ENCODE results near the gene EML1. TPM values are rescaled to one million over a fixed set of nuclear protein-coding genes. Genes with fewer than 3 reads are reported as not detected.

Gene EML1
- total RNA-seq, 2 experiments from 2014 or later: not detected

DNA sequence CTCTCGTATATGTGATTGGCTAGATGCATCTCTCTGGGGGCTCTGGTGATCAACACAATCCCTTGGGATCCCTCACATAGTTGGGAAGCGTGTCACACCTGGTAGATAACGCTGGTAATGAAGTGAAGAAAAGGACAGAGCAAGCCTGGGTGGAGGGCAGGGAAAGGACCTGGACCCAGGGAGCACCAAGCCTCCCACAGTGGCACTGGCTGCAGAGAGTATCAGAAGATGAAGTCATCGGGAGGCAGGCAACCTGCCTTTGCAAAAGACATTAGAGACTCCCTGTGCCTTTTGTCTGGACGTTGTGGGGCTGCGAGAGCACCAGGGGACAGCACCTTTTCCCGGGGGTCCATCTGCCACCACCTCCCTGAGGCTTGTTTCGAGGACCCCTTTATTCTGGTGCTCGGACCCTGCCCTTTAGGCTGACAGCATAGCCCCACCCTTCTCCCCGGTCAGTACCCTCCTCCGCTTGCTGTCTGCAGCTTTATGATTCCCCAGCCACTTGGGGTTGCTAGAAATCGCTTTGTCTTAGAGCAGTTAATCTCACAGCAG, 116.4 kb downstream of the EML1 start:
- no peak overlapping the region for H3K27ac ChIP-seq (ENCODE audit: low read depth, low read length, poor library complexity, severe bottlenecking)
- intact Hi-C loops (cut with micrococcal nuclease; ENCODE audit: unreplicated experiment): no loop called here
- TF ChIP-seq, protein P1, sequence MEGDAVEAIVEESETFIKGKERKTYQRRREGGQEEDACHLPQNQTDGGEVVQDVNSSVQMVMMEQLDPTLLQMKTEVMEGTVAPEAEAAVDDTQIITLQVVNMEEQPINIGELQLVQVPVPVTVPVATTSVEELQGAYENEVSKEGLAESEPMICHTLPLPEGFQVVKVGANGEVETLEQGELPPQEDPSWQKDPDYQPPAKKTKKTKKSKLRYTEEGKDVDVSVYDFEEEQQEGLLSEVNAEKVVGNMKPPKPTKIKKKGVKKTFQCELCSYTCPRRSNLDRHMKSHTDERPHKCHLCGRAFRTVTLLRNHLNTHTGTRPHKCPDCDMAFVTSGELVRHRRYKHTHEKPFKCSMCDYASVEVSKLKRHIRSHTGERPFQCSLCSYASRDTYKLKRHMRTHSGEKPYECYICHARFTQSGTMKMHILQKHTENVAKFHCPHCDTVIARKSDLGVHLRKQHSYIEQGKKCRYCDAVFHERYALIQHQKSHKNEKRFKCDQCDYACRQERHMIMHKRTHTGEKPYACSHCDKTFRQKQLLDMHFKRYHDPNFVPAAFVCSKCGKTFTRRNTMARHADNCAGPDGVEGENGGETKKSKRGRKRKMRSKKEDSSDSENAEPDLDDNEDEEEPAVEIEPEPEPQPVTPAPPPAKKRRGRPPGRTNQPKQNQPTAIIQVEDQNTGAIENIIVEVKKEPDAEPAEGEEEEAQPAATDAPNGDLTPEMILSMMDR (conservative IDR thresholded peaks at IDR 0.05; ENCODE audit: low read length): no peak
- TF ChIP-seq EZH2phosphoT487 (IDR thresholded peaks at IDR 0.05; ENCODE audit: borderline replicate concordance, low read depth, low read length): no peak
- no peak overlapping the region for H3K4me3 ChIP-seq (ENCODE audit: low read depth, low read length, poor library complexity, severe bottlenecking)
- H2AFZ ChIP-seq (ENCODE audit: low read length): no peak overlapping the region
- POLR2A ChIA-PET: interaction anchor here (0.6 kb wide), 1 partner anchor 196 kb away, joined by 7 read pairs; no protein-coding TSS in a partner anchor
- DNase-seq (ENCODE audit: low spot score): no peak
- no TSS peak for BruUV-seq (replicated peaks)
- H4K20me1 ChIP-seq (ENCODE audit: insufficient read depth, low read length): no peaks in the 10 kb centered on the region
- H3K4me2 ChIP-seq (ENCODE audit: low read length): no peak overlapping the region
- H3K9me3 ChIP-seq (ENCODE audit: low read length): no peaks in the 10 kb centered on the region
- no peaks in the 10 kb centered on the region for H3K36me3 ChIP-seq (ENCODE audit: insufficient read depth, low read length)
- H3K9me2 ChIP-seq (ENCODE audit: insufficient read depth, low read length): no peaks in the 10 kb centered on the region
- no peaks in the 10 kb centered on the region for H3K79me2 ChIP-seq (ENCODE audit: insufficient read depth, low read depth, low read length)
- CTCF ChIA-PET (ENCODE audit: unreplicated experiment): no interaction called here
- no peaks in the 10 kb centered on the region for H3K4me1 ChIP-seq (ENCODE audit: insufficient read depth, low read length, poor library complexity, severe bottlenecking)

DNA sequence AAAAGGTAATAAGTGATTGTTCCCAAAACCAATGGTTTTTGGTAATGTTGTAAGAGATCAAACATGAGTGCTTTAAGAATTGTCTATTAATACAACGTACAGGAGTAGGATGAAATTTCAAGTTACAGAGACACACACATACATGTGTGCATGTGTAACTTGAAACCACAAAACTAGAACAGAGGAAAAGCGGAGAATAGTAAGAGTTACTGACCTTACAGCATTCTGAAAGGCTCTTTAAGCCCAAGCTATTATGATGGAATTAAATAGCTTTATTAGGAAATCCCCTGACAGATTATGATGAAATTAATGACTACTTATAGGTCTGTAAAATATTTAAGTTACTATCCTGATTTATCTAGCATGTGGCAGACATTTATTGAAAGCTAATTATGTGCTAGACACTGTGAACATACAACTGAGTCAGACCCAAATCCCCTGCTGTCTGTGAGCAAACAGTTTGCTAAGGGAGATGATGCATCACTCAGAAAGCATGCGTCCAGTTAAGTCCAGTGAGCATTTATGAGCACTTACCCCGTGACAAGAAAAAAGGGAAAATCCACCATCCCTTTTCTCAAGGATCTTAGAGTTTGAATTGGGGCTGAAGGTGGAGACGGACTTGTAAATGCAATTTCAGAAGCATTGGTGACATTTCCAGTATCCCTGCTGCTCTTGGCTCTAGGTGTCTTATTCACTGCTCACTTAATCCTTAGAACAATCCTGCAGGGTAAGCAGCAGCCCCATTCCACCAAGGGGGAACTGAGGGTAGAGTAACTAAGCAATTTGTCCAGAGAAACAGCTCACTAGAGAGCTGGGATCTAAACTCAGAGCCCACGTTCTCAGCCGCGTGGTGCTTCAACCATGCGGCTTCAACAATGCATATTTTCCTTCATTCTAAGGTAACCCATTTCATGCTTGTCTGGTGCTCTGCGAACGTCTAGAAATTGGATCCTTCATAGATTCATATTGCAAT, 117.4 kb downstream of the EML1 start:
- H3K79me2 ChIP-seq (ENCODE audit: insufficient read depth, low read depth, low read length): no peaks in the 10 kb centered on the region
- BruUV-seq (replicated peaks): no TSS peak
- no peak overlapping the region for H3K4me2 ChIP-seq (ENCODE audit: low read length)
- TF ChIP-seq EZH2phosphoT487 (IDR thresholded peaks at IDR 0.05; ENCODE audit: borderline replicate concordance, low read depth, low read length): no peak
- TF ChIP-seq, protein P1 (conservative IDR thresholded peaks at IDR 0.05; ENCODE audit: low read length): no peak
- H3K4me1 ChIP-seq (ENCODE audit: insufficient read depth, low read length, poor library complexity, severe bottlenecking): no peaks in the 10 kb centered on the region
- no peak overlapping the region for H3K4me3 ChIP-seq (ENCODE audit: low read depth, low read length, poor library complexity, severe bottlenecking)
- no peak for DNase-seq (ENCODE audit: low spot score)
- ChIA-PET CTCF (ENCODE audit: unreplicated experiment) (no interaction called here), POLR2A (no interaction called here)
- no peak overlapping the region for H2AFZ ChIP-seq (ENCODE audit: low read length)
- intact Hi-C loops (cut with micrococcal nuclease; ENCODE audit: unreplicated experiment): no loop called here
- H3K9me2 ChIP-seq (ENCODE audit: insufficient read depth, low read length): no peaks in the 10 kb centered on the region
- no peaks in the 10 kb centered on the region for H4K20me1 ChIP-seq (ENCODE audit: insufficient read depth, low read length)
- H3K27ac ChIP-seq (ENCODE audit: low read depth, low read length, poor library complexity, severe bottlenecking): no peak overlapping the region
- no peaks in the 10 kb centered on the region for H3K36me3 ChIP-seq (ENCODE audit: insufficient read depth, low read length)
- H3K9me3 ChIP-seq (ENCODE audit: low read length): no peaks in the 10 kb centered on the region
